Left ventricle myocardium inferior (tissue), 1 donor: ENCODE data around the gene ISG15. TPM values are rescaled to one million over a fixed set of nuclear protein-coding genes. Genes with fewer than 3 reads are reported as not detected.

Source experiments
- DNase-seq: peaks from one replicate; pipeline ENCODE4 v3.0.0-alpha.2; 2020
- H3K27ac ChIP-seq: fragments of 200-600 bp; replicated peaks from 2 replicates; pipeline ENCODE4 v1.8.0; 2021
- H3K27me3 ChIP-seq: fragments of 200-600 bp; 2 replicates; pipeline ENCODE4 v1.8.0; 2021; ENCODE audit warnings: low read depth
- H3K36me3 ChIP-seq: fragments of 200-600 bp; 2 replicates; pipeline ENCODE4 v1.8.0; 2021
- H3K4me1 ChIP-seq: fragments of 200-600 bp; 2 replicates; pipeline ENCODE4 v1.8.0; 2021
- H3K4me3 ChIP-seq: fragments of 200-600 bp; 2 replicates; pipeline ENCODE4 v1.8.0; 2021; ENCODE audit warnings: mild to moderate bottlenecking, moderate library complexity
- H3K9me3 ChIP-seq: fragments of 200-600 bp; replicated peaks from 2 replicates; pipeline ENCODE4 v1.8.0; 2021
- intact Hi-C: fragments of 100-400 bp; cut with micrococcal nuclease; formaldehyde crosslinking; loops from one replicate; pipeline ENCODE4 v1.11.0; 2022
- total RNA-seq: library from RNA; stranded (reverse); fragmentation: NEBNext Ultra II Directional; extraction: Animal tissue kit (Norgen Biotek cat#: 25700); gene quantifications from one replicate; pipeline ENCODE4 v1.2.1, GENCODE V29; 2021
- TF ChIP-seq, protein P1 (sequence below): fragments of 200-600 bp; IDR thresholded peaks from 2 replicates; pipeline ENCODE4 v1.8.0; 2021; ENCODE audit warnings: antibody characterized with exemption, mild to moderate bottlenecking, borderline replicate concordance
- donor health status: DM: no; HTN: yes; CAD: no; lungs with severe emphysema.

ISG15 gene
- total RNA-seq, 1 donor from 2014 or later: 14.5 TPM

DNA sequence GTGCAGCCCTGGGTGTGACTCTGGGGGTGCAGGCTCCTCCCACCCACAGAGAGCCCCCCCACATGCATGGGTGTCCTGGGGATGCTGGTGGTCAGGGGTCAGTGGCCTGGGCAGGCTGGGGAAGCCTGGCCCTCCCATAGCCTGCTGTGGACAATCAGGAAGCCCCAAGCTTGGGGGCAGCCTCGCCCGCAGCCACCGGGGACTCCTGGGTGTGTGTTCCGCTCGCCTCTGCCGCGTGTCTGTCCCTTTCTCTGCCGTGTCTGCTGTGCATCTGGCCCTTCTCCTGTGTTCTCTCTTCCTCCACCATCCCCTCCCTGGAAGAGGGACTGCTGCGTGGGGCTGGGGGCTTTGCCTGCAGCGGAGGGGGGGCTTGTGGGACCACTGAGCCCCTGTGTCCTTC lies 29.5 kb downstream of the ISG15 start:
- no peak overlapping the region for H3K4me3 ChIP-seq
- H3K36me3 ChIP-seq: peaks cover 33% of the 10 kb centered on the region
- no peaks in the 10 kb centered on the region for H3K9me3 ChIP-seq
- H3K27ac ChIP-seq: no peak overlapping the region
- TF ChIP-seq, protein P1, sequence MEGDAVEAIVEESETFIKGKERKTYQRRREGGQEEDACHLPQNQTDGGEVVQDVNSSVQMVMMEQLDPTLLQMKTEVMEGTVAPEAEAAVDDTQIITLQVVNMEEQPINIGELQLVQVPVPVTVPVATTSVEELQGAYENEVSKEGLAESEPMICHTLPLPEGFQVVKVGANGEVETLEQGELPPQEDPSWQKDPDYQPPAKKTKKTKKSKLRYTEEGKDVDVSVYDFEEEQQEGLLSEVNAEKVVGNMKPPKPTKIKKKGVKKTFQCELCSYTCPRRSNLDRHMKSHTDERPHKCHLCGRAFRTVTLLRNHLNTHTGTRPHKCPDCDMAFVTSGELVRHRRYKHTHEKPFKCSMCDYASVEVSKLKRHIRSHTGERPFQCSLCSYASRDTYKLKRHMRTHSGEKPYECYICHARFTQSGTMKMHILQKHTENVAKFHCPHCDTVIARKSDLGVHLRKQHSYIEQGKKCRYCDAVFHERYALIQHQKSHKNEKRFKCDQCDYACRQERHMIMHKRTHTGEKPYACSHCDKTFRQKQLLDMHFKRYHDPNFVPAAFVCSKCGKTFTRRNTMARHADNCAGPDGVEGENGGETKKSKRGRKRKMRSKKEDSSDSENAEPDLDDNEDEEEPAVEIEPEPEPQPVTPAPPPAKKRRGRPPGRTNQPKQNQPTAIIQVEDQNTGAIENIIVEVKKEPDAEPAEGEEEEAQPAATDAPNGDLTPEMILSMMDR: no peak
- DNase-seq: no peak
- H3K27me3 ChIP-seq: peaks cover 10% of the 10 kb centered on the region
- H3K4me1 ChIP-seq: peaks cover 19% of the 10 kb centered on the region
- intact Hi-C loops: no loop called here

DNA sequence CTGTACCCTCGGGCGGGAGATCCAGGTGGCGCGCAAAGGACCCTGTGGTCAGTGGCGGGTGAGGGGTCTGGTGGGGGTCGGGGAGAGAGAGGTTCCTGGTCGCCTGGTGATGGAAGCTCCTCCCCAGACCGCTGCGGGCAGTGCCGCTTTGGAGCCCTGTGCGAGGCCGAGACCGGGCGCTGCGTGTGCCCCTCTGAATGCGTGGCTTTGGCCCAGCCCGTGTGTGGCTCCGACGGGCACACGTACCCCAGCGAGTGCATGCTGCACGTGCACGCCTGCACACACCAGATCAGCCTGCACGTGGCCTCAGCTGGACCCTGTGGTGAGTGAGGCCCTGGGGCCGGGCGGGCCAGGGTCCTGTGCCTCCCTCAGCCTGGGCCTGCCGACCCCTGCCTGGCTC lies 30.1 kb downstream of the ISG15 start:
- H3K27me3 ChIP-seq: peaks cover 9% of the 10 kb centered on the region
- no peak for DNase-seq
- no peaks in the 10 kb centered on the region for H3K9me3 ChIP-seq
- no peak overlapping the region for H3K4me3 ChIP-seq
- TF ChIP-seq, protein P1: no peak
- H3K36me3 ChIP-seq: peaks cover 33% of the 10 kb centered on the region
- peaks cover 19% of the 10 kb centered on the region for H3K4me1 ChIP-seq
- intact Hi-C loops: no loop called here
- H3K27ac ChIP-seq: no peak overlapping the region

DNA sequence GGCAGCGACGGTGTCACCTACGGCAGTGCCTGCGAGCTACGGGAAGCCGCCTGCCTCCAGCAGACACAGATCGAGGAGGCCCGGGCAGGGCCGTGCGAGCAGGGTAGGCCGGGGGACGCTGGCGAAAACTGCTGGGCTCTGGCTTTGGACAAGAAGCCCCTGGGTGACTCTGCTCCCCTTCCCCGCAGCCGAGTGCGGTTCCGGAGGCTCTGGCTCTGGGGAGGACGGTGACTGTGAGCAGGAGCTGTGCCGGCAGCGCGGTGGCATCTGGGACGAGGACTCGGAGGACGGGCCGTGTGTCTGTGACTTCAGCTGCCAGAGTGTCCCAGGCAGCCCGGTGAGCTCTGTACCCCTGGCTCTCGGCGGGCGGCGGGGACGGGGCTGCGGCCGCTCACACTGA lies 30.6 kb downstream of the ISG15 start:
- H3K9me3 ChIP-seq: no peaks in the 10 kb centered on the region
- DNase-seq: no peak
- H3K27ac ChIP-seq: no peak overlapping the region
- H3K4me3 ChIP-seq: no peak overlapping the region
- TF ChIP-seq, protein P1: no peak
- H3K4me1 ChIP-seq: peaks cover 17% of the 10 kb centered on the region
- intact Hi-C loops: no loop called here
- H3K36me3 ChIP-seq: peaks cover 33% of the 10 kb centered on the region
- H3K27me3 ChIP-seq: peaks cover 5% of the 10 kb centered on the region

DNA sequence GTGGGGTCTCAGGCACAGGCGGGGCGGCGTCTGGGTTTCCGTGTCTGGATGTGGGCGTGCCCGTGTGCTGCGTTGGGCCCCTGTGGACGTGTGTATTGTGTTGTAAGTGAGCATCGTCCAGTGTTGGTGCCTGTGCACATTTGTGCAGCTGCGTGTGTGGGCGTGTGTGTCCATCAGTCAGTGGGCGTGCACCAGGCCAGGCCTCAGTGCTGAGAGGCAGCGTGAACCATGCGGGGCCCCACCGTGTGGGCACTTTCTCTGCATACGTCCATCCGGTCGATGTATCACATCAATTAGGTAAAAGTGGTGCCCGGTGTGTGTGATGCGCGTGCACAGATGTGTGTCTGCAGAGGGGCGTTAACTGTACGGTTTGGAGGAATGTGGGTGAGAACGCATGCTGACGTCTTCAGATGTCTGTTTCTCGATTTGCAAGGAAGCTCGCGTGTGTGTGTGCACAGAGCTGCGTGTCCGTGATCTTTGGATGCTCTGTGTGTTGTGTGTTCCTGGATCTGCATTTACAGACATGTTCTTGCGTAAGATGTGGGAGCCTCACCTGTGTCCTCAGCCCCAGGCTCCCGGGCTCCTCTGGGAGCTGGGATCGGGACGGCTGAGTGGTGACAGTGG lies 31.3 kb downstream of the ISG15 start:
- peaks cover 11% of the 10 kb centered on the region for H3K4me1 ChIP-seq
- DNase-seq: no peak
- peaks cover 33% of the 10 kb centered on the region for H3K36me3 ChIP-seq
- intact Hi-C loops: no loop called here
- no peaks in the 10 kb centered on the region for H3K27me3 ChIP-seq
- H3K27ac ChIP-seq: no peak overlapping the region
- TF ChIP-seq, protein P1: no peak
- H3K9me3 ChIP-seq: no peaks in the 10 kb centered on the region
- no peak overlapping the region for H3K4me3 ChIP-seq

DNA sequence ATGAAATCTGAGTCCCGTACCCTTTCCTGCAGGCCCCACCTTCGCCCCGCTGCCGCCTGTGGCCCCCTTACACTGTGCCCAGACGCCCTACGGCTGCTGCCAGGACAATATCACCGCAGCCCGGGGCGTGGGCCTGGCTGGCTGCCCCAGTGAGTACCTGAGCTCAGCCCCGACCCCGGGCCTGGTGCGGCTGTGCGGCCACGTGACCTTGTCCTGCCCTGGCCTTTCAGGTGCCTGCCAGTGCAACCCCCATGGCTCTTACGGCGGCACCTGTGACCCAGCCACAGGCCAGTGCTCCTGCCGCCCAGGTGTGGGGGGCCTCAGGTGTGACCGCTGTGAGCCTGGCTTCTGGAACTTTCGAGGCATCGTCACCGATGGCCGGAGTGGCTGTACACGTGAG lies 31.8 kb downstream of the ISG15 start:
- intact Hi-C loops: no loop called here
- TF ChIP-seq, protein P1: no peak
- Histone ChIP-seq H3K4me3 (no peak overlapping the region), H3K27ac (no peak overlapping the region), H3K36me3 (peaks cover 33% of the 10 kb centered on the region), H3K27me3 (no peaks in the 10 kb centered on the region), H3K4me1 (peaks cover 5% of the 10 kb centered on the region), H3K9me3 (no peaks in the 10 kb centered on the region)
- DNase-seq: no peak
